HG02973 (cell line): ENCODE measurements around the gene ADD3.

Experiments used
- ATAC-seq: cut with Tn5 transposase; IDR thresholded peaks from one replicate; pipeline ENCODE4 v1.9.1; 2021; ENCODE audit warnings: moderate library complexity; ENCODE audit not compliant: unreplicated experiment

Gene ADD3, protein sequence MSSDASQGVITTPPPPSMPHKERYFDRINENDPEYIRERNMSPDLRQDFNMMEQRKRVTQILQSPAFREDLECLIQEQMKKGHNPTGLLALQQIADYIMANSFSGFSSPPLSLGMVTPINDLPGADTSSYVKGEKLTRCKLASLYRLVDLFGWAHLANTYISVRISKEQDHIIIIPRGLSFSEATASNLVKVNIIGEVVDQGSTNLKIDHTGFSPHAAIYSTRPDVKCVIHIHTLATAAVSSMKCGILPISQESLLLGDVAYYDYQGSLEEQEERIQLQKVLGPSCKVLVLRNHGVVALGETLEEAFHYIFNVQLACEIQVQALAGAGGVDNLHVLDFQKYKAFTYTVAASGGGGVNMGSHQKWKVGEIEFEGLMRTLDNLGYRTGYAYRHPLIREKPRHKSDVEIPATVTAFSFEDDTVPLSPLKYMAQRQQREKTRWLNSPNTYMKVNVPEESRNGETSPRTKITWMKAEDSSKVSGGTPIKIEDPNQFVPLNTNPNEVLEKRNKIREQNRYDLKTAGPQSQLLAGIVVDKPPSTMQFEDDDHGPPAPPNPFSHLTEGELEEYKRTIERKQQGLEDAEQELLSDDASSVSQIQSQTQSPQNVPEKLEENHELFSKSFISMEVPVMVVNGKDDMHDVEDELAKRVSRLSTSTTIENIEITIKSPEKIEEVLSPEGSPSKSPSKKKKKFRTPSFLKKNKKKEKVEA

GRCh38 chr10:110007701-110008517 is at the start of gene ADD3:
Gene ADD3, plus strand, starts transcription at chr10:110007984. Its CDS starts 92,670 bp downstream, at chr10:110100654.
- peak; percentile 45 for ATAC-seq

GRCh38 chr10:109958059-109958458 is 49.7 kb upstream of the ADD3 start:
- no peak for ATAC-seq

DNA sequence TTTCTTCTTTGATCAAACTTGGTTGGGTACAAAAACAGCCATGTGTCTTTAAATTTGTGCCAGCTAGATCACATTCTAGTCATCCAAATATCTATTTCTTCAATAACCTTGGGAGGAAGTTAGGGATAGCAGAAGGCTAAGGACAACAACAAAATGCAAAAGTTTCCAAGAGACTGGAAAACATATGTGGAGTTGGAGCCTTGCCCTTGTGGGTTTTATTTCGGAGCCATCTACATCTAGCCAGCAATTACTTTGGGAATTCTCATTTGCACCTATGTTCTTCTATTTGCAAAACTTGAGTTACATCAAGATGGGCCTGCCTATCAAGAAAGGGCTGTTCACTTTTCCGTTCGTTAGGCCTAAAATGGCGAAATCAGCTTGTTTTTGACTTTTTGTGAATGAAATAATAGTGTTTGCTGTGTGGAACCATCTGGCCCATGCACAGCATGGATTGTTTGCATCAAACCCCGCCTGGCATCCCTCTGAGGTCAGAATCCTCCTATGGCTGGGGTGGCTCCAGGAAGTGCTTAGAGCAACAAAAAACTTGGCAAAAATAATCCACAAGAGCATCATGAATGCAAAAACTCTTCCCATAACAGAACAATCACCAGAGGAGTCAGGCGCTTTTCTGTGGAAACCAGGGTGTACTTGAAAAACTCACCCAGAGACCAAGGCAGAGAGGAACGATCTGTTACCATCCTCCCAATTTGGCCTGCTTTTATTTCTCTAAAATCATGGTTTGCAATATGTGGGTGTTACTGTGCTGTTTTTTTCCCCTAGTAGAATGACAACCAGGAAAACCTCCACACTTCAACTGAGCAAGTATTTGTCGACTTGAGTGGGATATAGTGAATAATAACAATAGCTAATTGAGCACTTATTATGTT is 48.3 kb upstream of the ADD3 start:
- ATAC-seq, result no peak

- no peak for ATAC-seq
These were observed 47.1 kb upstream of the ADD3 start for GRCh38 chr10:109960682-109961081.

DNA sequence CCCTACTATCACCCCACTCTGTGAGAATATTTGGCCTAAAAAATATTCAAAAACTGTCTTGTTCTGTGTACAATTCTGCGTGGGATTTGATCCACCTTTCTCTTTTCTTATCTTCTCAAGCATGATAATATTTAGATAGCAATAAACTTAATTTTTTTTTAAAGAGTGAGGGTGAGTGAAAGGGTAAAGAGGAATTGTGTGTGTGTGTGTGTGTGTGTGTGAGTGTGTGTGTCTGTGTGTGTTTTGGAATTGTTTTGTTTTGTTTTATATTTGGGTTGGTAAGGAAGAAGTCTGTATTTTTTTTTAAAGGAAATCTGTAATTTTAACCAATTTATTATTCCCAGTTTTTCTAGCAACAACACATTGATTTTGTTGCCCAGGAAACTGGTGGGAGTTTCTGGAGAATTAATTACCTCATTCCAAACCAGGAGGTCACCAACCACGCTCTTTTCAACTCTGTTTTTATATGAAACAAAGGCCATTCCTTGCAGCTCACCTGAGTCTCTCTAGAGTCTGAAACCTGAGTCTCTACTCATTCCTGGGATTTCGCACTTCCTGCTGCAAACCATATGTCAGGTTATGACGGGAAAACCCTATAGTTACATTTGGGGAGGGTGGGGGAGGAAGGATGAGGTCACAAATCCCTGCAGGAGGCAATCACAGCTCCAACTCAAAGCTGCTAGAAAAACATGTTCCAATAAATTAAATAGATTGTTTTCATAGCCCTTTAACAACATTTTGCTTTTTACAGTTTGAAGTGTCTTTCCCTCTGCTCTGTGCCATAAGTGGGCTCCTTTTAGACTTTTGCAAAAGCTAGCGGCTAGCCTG is 46.4 kb upstream of the ADD3 start:
- no peak for ATAC-seq

DNA sequence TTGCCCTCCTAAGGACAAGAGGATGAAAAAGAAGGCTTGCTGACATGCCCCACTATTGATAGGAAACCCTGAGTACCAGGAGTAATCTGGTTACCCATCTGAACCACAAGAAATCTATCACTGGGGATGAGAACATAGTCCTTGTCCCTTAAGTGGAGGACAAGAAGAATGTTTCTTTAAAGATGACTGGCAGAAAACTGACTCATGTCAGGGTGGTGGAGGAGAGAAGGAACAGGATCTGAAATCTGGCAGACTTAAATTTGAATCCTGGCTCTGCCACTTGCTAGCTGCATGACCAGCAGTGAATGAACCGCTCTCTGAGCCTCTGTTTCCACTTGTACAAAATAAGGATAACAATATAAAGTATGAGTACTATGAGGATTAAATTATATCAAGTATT is 45.5 kb upstream of the ADD3 start:
- ATAC-seq, result no peak

GRCh38 chr10:109963439-109963838 is 44.3 kb upstream of the ADD3 start:
- ATAC-seq, result no peak

GRCh38 chr10:109964318-109964717 is 43.5 kb upstream of the ADD3 start:
- no peak for ATAC-seq

DNA sequence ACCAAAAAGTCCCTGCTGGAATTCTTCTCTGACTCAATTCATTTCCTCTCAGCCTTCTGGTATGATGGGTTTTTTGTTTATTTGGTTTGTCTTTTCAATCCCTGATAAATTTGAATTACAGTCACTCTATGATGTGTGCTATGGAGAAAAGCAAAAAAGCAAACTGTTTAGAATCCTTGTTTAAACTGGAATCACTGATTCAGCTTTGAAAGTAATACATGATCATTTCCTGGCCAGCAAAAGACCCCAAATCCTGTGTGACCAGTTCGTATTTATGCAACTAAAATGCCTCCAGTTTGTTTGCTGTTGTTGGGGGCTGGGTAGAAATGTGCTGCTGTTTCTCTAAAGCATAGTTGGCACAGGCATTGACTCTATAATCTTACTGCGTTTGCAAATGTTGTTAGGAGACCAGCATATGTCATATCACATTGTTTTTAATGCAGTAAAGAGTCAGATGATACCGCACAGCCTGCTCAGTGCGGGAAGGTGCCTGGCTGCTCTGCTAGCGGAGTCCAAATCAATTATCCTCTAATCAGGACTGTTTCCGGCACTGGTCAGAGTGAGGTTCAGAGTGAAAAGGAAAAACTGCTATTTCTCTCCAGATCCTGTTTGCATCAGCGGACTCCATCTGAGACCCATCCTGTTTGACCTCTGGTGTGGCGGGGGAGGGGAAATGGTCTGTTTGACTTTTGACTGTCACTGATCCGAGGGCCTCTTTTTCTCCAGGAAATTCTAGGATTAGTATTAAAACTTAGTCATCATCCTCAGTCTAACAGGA is 40.6 kb upstream of the ADD3 start:
- no peak for ATAC-seq

DNA sequence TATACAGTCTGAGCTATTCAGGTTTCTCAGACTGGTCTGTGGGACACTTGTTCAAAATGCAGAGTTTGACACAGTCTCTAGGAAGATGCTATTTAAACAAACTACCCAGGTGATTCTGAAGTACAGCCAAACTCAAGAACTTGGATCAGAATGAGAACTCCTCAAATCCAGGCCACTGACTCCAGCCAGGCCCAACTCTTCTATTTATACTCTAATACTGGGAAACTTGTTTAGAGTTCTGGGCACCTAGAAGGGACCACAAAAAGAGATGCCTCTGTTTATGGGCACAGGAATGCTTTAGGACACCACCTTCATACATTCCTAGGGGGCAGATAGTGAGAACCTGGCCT is 40.1 kb upstream of the ADD3 start:
- no peak for ATAC-seq

- no peak for ATAC-seq
These were observed 38.6 kb upstream of the ADD3 start for GRCh38 chr10:109968953-109969759.

DNA sequence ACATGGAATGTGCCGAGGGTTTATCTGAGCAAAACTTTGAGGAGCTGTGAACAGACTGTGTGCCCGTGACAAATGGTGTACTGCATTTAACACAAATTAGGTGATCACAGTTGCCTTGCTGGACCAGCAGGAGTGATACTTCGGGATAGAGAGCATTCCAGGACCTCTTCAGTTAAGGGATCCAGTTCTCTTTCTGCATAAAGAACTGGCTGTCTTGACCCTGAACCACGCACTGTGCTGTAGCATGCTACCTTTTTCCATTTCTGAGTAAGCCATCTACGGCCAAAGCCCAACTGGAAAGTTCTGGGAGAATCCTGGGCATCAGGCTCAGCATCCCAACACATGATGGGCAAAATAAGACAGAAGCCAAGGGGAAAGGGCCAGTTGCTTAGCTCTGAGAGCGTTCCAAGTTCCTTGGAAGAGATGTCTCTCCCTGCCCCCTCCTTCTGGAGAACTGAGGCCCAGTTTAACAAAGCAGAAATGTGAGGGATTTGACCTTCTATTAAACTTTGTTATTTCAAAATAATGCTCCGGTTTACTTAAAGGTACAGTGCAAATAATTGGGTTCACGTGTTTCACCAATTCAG is 37.9 kb upstream of the ADD3 start:
- ATAC-seq, result no peak

GRCh38 chr10:109971634-109972033 is 36.1 kb upstream of the ADD3 start:
- ATAC-seq, result no peak

DNA sequence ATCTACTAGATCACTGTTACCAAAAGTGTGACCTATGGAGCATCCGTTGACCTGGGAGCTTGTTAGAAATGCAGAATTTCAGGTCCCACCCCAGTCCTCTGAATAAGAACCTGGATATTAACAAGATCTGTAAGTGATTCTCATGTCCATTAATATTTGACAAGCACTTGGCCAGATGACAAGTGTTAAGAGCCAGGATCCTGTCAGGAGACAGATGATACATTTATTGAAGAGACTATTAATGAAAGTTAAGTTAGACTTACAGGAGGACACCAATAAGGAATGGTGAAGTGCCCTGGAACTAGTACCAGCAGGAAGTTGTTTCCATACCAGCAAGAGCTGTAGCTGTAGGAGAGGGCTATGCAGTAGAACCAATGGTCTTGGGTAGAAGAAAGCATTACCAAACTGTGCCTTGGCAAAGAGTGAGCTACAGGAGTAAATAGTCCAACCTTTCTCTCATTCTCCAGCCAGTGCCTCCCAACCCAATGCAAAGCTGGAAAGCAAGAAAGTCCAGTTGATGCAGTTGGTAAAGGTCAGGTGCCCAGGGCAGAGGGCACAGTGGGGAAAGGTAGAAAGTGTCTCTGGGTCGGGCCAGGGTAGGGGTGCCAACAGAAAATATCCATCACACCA is 35.3 kb upstream of the ADD3 start:
- no peak for ATAC-seq

- ATAC-seq, result no peak
These were observed 34.4 kb upstream of the ADD3 start for GRCh38 chr10:109973326-109973829.

DNA sequence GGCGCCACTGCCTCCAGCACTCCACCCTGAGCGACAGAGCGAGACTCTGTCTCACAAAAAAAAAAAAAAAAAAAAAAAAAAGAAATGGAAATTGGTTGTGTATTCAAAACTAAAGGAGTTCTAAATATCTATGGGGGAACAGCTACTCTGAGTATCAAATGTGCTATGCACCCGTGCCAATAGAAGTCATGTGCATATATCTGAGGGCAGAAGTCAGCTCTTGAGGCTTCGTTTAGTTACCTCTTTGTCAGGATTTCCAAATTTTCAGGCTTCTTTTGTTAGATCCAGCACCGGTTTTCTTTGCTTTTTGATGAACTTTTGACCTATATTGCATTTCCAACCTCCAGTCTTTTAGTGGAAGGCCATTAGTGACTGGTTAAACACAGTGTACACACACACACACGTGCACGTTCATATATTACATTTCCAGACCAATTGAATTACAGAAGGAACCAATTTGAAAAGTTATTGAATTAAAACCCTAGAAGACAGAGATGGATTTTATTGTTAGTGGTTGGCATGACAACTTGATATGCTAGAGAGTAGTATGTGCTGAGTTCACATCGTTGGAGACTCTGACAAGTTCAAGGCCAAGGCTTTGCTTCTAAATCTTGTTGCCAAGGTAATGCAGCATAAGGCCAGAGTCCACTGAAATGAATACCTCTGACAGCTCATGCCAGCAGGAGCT is 33.1 kb upstream of the ADD3 start:
- ATAC-seq, result no peak
